HG03066 (cell line): Measurements from ENCODE around the gene SEPTIN2.
A peak's percentile ranks its signal among the peaks of the same experiment; 100 is the strongest.
"Not testable (repeated sequence)": the region's sequence is repeated elsewhere in the genome, so short reads cannot be mapped to it uniquely, and the experiment has no call there.

Experiments used
- ATAC-seq: cut with Tn5 transposase; IDR thresholded peaks from one replicate; pipeline ENCODE4 v1.9.1; 2021; ENCODE audit warnings: low read depth; ENCODE audit not compliant: unreplicated experiment

SEPTIN2 gene

DNA sequence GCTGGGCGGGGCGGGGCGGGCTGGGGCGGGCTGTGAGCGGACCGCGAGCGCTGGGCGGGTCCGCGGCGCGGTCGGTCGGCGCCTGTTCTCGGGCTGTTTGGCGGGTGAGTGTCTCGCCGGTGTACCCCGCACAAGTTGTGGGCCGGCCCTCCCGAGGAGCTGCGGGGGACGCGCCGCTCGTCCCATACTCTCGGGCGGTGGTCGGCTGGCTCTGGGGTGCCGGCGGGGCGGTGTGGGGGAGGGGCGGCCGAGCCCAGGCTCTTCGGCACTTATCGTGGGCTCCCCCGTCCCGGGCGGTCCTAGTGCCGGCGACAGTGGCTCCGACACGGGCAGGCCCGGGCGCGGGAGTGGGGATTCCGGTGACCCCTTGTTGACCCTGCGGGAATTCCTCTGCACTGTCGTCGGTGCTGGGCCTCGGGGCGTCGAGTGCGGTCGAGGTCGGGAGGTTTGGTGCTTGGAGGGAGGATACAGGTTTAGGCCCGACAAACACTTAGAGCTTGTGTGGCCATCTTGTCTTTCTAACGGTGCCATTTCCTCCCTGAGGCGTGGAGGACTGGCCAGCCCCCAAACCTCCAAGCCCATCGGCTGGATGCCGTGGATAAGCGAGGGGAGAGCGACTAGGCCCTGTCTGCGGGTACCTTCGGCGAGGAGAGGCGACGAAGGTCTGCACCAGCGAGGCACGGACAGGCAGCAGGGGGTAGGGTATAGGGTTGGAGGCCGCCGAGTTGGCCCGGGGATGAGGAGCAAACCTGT is at the start of gene SEPTIN2:
Gene SEPTIN2, plus strand, starts transcription at position 47 of the 753 bp plus-strand sequence. CDS start 8,308 bp downstream, outside the sequence.
- ATAC-seq = peak; percentile 20

GRCh38 chr2:241267249-241268067 is 48.3 kb upstream of the SEPTIN2 start:
- ATAC-seq = no peak

DNA sequence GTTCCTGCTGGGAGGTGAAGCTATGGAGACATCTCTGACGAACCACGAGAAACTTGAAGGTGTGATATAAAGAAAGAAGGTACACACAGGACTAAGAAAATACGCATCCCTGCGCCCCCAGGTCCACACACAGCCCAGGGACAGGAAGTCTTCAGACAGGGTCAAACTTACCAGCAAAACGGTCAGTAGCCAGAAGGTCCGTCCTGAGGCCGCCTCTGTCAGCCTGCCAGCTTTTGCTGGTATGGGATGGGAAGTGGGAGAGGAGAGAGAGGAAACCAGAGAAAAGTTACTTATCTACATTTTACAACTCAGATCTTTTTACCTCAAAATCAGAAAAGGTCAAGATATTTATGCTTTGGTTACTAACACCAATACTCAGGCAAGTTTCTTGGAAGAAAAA is 47.4 kb upstream of the SEPTIN2 start:
- no peak for ATAC-seq

- no peak for ATAC-seq
Observed at GRCh38 chr2:241268716-241269445, 46.8 kb upstream of the SEPTIN2 start.

DNA sequence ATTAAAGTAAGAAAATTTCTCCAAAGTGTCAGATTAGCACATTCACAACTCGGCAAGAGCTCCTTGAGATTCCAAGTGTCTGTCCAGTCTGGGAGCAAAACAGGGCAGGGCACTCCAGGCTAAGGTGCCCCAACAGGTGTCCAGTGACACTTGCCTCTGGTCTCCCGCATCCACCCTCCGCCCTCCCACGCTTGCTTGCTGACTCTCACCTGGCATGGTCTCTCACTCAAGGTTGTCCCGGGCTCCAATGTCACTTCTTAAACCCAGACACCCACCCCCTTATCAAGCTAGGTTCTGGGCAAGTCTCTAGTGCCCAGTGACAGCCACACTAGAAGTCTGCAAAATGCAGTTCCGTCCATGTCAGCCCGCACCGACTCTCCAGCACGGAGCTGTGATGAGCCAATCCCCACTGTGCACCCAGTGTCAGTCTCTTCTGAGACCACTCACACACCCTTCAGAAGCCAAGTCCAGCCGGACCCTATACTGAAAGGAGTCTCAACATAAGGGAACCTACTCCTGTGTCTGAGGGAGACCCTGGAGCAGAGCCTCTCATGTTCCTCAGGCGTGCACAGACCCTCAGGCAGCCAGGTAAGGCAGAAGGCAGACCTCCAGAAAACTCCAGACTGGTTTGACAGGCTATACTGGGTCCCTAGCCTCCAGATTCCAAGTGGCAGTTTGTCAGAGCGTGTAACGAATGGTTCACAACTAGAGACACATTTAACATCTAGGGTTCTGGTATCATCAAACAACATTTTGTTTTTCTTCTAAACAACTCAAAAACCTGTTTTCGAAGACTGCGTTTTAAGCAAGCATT is 45.8 kb upstream of the SEPTIN2 start:
- ATAC-seq = no peak

DNA sequence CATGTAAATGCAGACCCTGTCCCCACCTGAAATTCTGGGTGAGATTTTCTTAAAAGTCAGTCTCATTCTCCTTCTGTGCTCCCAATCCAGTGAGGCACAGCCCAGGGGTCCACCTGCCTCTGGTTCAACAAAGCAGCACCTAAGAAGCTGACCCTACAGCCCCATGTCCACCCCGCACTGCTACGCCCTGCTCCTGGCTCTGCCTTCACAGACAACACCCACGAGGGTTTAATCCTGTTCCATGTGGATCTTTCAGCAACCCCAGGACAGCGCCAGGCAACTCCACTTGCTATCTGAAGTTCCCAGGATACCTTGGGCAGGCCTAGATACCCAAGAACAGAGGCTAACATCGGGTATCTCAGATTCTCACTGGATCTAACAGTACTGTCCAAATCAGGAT is 45.2 kb upstream of the SEPTIN2 start:
- no peak for ATAC-seq

- peak; percentile 48 for ATAC-seq
Observed at GRCh38 chr2:241271706-241272302, 43.9 kb upstream of the SEPTIN2 start.

DNA sequence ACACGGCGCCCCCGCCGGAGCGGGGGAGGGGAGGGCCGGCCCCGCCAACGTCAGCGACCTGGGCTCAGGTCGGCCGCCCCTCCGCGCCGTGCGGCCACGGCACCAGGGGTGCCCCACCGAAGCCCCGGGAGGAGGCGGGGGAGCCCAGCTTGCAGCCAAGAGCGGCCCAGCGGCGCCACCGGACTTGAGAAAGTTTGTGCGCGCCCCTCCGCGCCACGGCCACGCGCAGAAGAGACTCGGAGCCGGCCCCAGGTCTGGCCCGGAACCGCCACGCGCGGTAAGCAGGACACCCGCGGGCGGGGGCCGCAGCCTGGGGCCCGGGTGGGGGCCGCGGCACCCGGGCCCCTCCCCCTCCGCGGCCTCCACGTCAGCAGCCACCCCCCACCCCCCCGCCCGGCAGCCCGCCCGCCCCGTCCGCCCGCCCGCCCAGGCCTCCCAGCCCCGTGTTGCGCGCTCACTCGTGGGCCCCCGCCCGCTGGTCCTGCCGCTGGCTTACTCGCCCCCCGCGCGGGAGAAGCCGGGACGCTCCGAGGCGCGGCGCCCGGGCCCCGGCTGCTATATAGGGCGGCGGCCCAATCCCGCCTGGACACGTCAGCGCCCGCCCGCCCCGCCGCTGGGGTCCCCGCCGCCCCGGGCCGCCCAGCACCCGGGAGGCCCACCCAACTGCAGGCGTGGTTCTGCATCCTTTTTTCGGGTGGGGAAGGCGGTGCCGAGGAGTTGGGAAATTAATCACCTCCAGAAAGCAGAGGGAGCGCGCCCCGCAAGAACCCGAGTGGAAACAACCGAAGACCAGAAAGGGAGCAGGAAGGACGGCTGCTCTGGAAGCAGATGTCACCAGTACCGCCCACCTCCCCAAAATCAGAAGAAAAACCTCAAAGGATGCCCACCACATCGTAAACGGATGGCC is 43.2 kb upstream of the SEPTIN2 start:
- peak; percentile 57 for ATAC-seq

- no peak for ATAC-seq
Observed at GRCh38 chr2:241273210-241274020, 42.3 kb upstream of the SEPTIN2 start.

DNA sequence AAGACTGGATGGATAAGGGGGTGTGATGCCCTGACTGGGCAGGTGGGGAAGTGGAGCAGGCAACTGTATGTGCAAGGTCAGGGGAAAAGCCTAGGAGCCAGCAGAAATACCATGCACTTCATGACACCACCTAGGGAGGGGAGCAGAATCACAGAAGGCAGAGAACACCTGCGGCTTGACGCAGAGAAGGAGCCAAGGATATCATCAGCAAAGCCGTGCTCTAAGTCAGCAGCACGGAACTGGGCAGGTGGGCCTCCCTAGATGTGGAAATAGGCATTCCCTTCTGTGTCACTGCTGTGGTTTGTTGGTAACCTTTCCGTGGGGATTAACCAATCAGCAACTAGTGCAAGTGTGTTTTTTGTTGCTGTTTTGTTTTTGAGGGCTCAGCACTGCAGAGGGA is 41.6 kb upstream of the SEPTIN2 start:
- no peak for ATAC-seq

DNA sequence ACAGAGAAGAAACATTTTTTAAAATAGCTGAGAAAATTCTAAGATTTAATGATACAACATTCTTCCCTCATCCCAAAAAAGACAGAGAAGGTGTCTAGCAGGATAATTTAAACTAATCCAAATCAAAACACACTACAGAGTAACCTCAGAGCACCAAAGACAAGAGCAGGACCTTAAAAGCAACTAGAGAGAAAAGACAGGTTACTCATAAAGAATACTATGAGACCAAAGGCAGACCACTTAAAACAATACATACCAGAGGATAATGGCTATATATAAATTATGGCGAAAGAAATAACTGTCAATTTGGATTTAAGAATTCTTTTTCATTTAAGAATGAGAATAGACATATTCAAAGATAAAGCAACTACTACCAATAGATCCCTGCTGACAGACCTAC is 40.2 kb upstream of the SEPTIN2 start:
- no peak for ATAC-seq

- no peak for ATAC-seq
Observed at GRCh38 chr2:241275910-241276309, 39.8 kb upstream of the SEPTIN2 start.

DNA sequence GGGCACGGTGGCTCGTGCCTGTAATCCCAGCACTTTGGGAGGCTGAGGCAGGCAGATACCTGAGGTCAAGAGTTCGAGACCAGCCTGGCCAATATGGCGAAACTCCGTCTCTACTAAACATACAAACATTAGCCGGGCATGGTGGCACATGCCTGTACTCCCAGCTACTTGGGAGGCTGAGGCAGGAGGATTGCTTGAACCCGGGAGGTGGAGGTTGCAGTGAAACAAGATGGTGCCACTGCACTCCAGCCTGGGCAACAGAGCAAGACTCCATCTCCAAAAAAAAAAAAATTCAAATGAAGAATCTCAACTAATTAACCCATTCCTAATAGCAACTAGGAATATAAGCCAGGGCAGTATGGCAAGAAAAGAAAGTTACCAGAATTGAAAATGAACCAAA is 37.4 kb upstream of the SEPTIN2 start:
- ATAC-seq = not testable (repeated sequence)

- ATAC-seq = no peak
Observed at GRCh38 chr2:241279413-241279812, 36.3 kb upstream of the SEPTIN2 start.

DNA sequence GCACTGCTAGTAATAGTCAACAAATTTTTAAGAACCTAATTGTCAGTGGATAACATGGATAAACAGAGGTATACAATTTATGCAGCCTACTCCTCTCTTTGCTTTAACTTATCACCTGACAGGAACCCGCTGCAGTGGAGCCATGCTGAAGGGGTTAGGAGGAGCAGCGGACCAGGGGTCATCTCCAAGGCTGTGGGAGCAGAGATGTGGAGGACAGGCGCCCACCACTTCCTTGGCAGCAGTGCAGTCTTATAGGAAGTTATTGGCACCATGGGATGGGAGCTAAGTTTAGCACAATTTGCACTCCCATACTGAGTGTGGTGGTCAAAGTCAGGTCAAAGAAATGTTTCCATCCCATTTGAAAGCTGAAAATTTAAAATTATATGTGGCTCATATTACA is 35.9 kb upstream of the SEPTIN2 start:
- no peak for ATAC-seq

GRCh38 chr2:241280291-241280690 is 35.4 kb upstream of the SEPTIN2 start:
- peak; percentile 63 for ATAC-seq

DNA sequence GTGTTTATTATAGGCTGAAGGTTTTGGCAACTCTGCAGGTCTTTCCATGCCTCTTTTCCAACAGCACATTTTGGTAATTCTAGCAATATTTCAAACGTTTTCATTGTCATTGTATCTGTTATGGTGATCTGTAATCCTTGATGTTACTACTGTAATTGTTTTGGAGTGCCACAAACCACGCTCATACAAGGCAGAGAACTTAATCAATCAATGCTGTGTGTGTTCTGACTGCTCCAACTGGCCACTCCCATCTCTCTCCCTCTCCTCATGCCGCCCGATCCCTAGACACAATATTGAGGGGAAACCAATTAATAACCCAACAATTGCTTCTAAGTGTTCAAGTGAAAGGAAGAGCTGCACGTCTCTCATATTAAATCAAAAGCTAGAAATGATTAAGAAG is 33.2 kb upstream of the SEPTIN2 start:
- no peak for ATAC-seq

GRCh38 chr2:241285596-241285995 is 30.1 kb upstream of the SEPTIN2 start:
- ATAC-seq = no peak
